Calu3 (cell line): ENCODE results near the gene KIAA0232. TPM values are rescaled to one million over a fixed set of nuclear protein-coding genes. Genes with fewer than 3 reads are reported as not detected.

ENCODE experiments used
- BruUV-seq: library from RNA; stranded (reverse); fragments of 400-500 nt; replicated peaks from 2 replicates; lab custom pipeline; 2021; lab: Mats Ljungman, UMichigan
- CTCF ChIA-PET: fragments of 300-600 bp; sonication (Branson Sonifier 250); formaldehyde crosslinking; loops from one replicate; lab custom pipeline; 2022; ENCODE audit warnings: antibody characterized with exemption; lab: Charles Lee
- DNase-seq: peaks from one replicate; pipeline ENCODE4 v3.0.0; 2022
- H3K27ac Mint-ChIP-seq: one replicate; pipeline ENCODE4 v1.8.0; 2022; ENCODE audit warnings: mixed read lengths; ENCODE audit not compliant: unreplicated experiment
- H3K27me3 Mint-ChIP-seq: one replicate; pipeline ENCODE4 v1.8.0; 2022; ENCODE audit warnings: mixed read lengths; ENCODE audit not compliant: unreplicated experiment
- H3K36me3 Mint-ChIP-seq: one replicate; pipeline ENCODE4 v1.8.0; 2022; ENCODE audit warnings: mild to moderate bottlenecking, moderate library complexity, mixed read lengths; ENCODE audit not compliant: insufficient read depth, unreplicated experiment
- H3K4me1 Mint-ChIP-seq: one replicate; pipeline ENCODE4 v1.8.0; 2022; ENCODE audit warnings: mild to moderate bottlenecking, low read depth, mixed read lengths; ENCODE audit not compliant: unreplicated experiment
- H3K4me3 Mint-ChIP-seq: one replicate; pipeline ENCODE4 v1.8.0; 2022; ENCODE audit warnings: mild to moderate bottlenecking, low read depth, moderate library complexity, mixed read lengths; ENCODE audit not compliant: unreplicated experiment
- H3K9me3 Mint-ChIP-seq: one replicate; pipeline ENCODE4 v1.8.0; 2022; ENCODE audit warnings: low read depth, mixed read lengths; ENCODE audit not compliant: unreplicated experiment
- CTCF ChIP-seq: fragments of 200-600 bp; IDR thresholded peaks from one replicate; pipeline ENCODE4 v1.8.0; 2022; ENCODE audit warnings: antibody characterized with exemption; ENCODE audit not compliant: unreplicated experiment
- intact Hi-C: fragments of 100-400 bp; cut with micrococcal nuclease; formaldehyde crosslinking; loops from one replicate; pipeline ENCODE4 v1.10.0; 2022; ENCODE audit not compliant: unreplicated experiment
- total RNA-seq: library from RNA; stranded (reverse); gene quantifications from 2 replicates; pipeline ENCODE4 v1.2.3, GENCODE V29; 2022

The KIAA0232 gene
- total RNA-seq, 1 experiment from 2014 or later = 17.7 TPM

DNA sequence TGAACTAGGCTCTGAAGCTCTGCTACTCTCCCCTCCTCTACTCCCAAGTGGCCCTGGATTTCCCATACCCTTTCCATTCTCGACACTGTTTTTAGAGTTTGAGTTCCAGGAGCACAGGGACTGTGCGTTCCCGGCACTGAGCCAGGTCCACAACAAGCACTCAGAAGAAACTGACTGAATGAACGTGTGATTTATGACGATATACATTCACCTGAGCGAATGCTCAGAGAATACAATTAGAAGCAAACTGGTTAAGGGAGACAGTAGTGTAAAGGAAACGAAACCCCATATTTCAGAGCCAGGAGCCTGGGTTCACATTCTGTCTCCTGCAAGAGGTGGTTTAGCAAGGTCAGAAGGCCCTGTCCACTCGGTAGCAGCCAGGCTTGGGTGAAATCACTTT, 1.4 kb upstream of the KIAA0232 start:
- Mint-ChIP-seq H3K27ac (no peak overlapping the region), H3K27me3 (peaks cover 8% of the 10 kb centered on the region), H3K4me1 (peaks cover 20% of the 10 kb centered on the region), H3K9me3 (no peaks in the 10 kb centered on the region), H3K4me3 (no peak overlapping the region), H3K36me3 (peaks cover 19% of the 10 kb centered on the region)
- no peak for TF ChIP-seq CTCF
- BruUV-seq = no TSS peak
- intact Hi-C loops = loop anchor here (2.0 to 10.0 kb wide), 2 partner anchors 28 to 74 kb away; no protein-coding TSS in a partner anchor
- CTCF ChIA-PET = interaction anchor here (0.6 to 0.7 kb wide), 2 partner anchors 113 to 840 kb away, joined by 3 to 4 read pairs; no protein-coding TSS in a partner anchor
- no peak for DNase-seq

GRCh38 chr4:6781561-6781960, 966 bp upstream of the KIAA0232 start:
- no peaks in the 10 kb centered on the region for H3K9me3 Mint-ChIP-seq
- CTCF ChIA-PET = interaction anchor here (0.6 kb wide), 1 partner anchor 112 kb away, joined by 4 read pairs; no protein-coding TSS in a partner anchor
- peak overlapping the region; percentile 76 for H3K4me3 Mint-ChIP-seq
- no peak overlapping the region for H3K27ac Mint-ChIP-seq
- TSS peak; percentile 66 for BruUV-seq
- H3K27me3 Mint-ChIP-seq = peaks cover 4% of the 10 kb centered on the region
- H3K36me3 Mint-ChIP-seq = peaks cover 19% of the 10 kb centered on the region
- intact Hi-C loops = loop anchor here (2.0 to 10.0 kb wide), 2 partner anchors 29 to 73 kb away; no protein-coding TSS in a partner anchor
- DNase-seq = no peak
- no peak for TF ChIP-seq CTCF
- H3K4me1 Mint-ChIP-seq = peaks cover 20% of the 10 kb centered on the region

DNA sequence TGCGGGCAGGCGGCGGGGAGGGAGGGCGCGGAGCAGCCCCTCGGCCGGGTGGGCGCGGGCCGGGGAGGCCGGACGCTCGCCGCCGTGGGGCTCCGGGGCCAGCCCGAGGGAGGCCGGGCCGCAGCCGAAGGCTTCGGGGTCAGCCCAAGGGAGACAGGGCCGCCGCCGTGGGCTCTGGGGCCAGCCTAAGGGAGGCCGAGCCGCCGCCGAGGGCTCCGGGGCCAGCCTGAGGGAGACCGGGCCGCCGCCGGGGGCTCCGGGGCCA, 251 bp downstream of the KIAA0232 start:
- CTCF ChIA-PET = interaction anchor here (1.1 kb wide), 1 partner anchor 103 kb away, joined by 4 read pairs; no protein-coding TSS in a partner anchor
- H3K36me3 Mint-ChIP-seq = peaks cover 19% of the 10 kb centered on the region

GRCh38 chr4:6783111-6783981, 819 bp downstream of the KIAA0232 start:
- BruUV-seq = no TSS peak
- CTCF ChIA-PET = interaction anchor here (1.1 kb wide), 1 partner anchor 103 kb away, joined by 4 read pairs; no protein-coding TSS in a partner anchor
- Mint-ChIP-seq H3K9me3 (no peaks in the 10 kb centered on the region), H3K4me1 (peaks cover 25% of the 10 kb centered on the region), H3K27ac (no peak overlapping the region), H3K27me3 (no peaks in the 10 kb centered on the region), H3K36me3 (peaks cover 24% of the 10 kb centered on the region), H3K4me3 (peak overlapping the region; percentile 76)
- intact Hi-C loops = loop anchor here (10.0 kb wide), 1 partner anchor 71 kb away; no protein-coding TSS in a partner anchor
- DNase-seq = peak; percentile 85
- TF ChIP-seq CTCF = no peak

More for the DNA sequence above, 251 bp downstream of the KIAA0232 start:
- H3K4me3 Mint-ChIP-seq = peak overlapping the region; percentile 76
- H3K27me3 Mint-ChIP-seq = no peaks in the 10 kb centered on the region
- H3K4me1 Mint-ChIP-seq = peaks cover 19% of the 10 kb centered on the region
- DNase-seq = no peak
- intact Hi-C loops = loop anchor here (10.0 kb wide), 1 partner anchor 72 kb away; no protein-coding TSS in a partner anchor
- TF ChIP-seq CTCF = no peak
- no peak overlapping the region for H3K27ac Mint-ChIP-seq
- no peaks in the 10 kb centered on the region for H3K9me3 Mint-ChIP-seq
- no TSS peak for BruUV-seq
